Measurements from ENCODE around the gene TTLL11. TPM values are rescaled to one million over a fixed set of nuclear protein-coding genes. Genes with fewer than 3 reads are reported as not detected.

The TTLL11 gene
- total and polyA plus RNA-seq, 2 experiments from 2014 or later = 5.5 to 7.6 TPM

GRCh38 chr9:122065923-122066629 lies 27.0 kb downstream of the TTLL11 start:
- Histone ChIP-seq H3K27ac (no peak overlapping the region), H2AFZ (no peak overlapping the region), H3K4me3 (no peak overlapping the region), H3K4me2 (no peak overlapping the region), H3K79me2 (no peaks in the 10 kb centered on the region), H4K20me1 (ENCODE audit: insufficient read depth, poor library complexity, severe bottlenecking) (no peaks in the 10 kb centered on the region), H3K9me3 (ENCODE audit: low read depth) (no peaks in the 10 kb centered on the region), H3K4me1 (ENCODE audit: insufficient read depth) (no peaks in the 10 kb centered on the region), H3K27me3 (no peaks in the 10 kb centered on the region), H3K9me2 (replicated peaks; ENCODE audit: insufficient read depth) (no peaks in the 10 kb centered on the region), H3K36me3 (replicated peaks; ENCODE audit: insufficient read depth, low read depth) (no peaks in the 10 kb centered on the region)
- TF ChIP-seq EZH2phosphoT487 (IDR thresholded peaks at IDR 0.05; ENCODE audit: low read depth, severe bottlenecking, unreplicated experiment) = no peak
- TF ChIP-seq CTCF (IDR thresholded peaks at IDR 0.05; ENCODE audit: poor library complexity) = no peak
- TF ChIP-seq EZH2 (IDR thresholded peaks at IDR 0.05; ENCODE audit: borderline replicate concordance) = no peak
- DNase-seq (ENCODE audit: low spot score) = no peak
- WGBS (ENCODE audit: low lambda C conversion rate, missing lambda C conversion rate) = 56% methylated on average over 2 of the region's 2 CpGs

- Histone ChIP-seq H3K79me2 (no peaks in the 10 kb centered on the region), H4K20me1 (ENCODE audit: insufficient read depth, poor library complexity, severe bottlenecking) (no peaks in the 10 kb centered on the region), H3K4me2 (no peak overlapping the region), H3K27me3 (no peaks in the 10 kb centered on the region), H3K4me1 (ENCODE audit: insufficient read depth) (no peaks in the 10 kb centered on the region), H3K27ac (no peak overlapping the region), H3K9me2 (replicated peaks; ENCODE audit: insufficient read depth) (no peaks in the 10 kb centered on the region), H3K36me3 (replicated peaks; ENCODE audit: insufficient read depth, low read depth) (no peaks in the 10 kb centered on the region), H2AFZ (no peak overlapping the region), H3K4me3 (no peak overlapping the region), H3K9me3 (ENCODE audit: low read depth) (no peaks in the 10 kb centered on the region)
- no peak for DNase-seq (ENCODE audit: low spot score)
- WGBS (ENCODE audit: low lambda C conversion rate, missing lambda C conversion rate) = 86% methylated on average over 4 of the region's 4 CpGs
- no peak for TF ChIP-seq CTCF (IDR thresholded peaks at IDR 0.05; ENCODE audit: poor library complexity)
- TF ChIP-seq EZH2phosphoT487 (IDR thresholded peaks at IDR 0.05; ENCODE audit: low read depth, severe bottlenecking, unreplicated experiment) = no peak
- no peak for TF ChIP-seq EZH2 (IDR thresholded peaks at IDR 0.05; ENCODE audit: borderline replicate concordance)
Observed at GRCh38 chr9:122060481-122060880, 32.6 kb downstream of the TTLL11 start.

- H3K9me3 ChIP-seq (ENCODE audit: low read depth) = no peaks in the 10 kb centered on the region
- WGBS (ENCODE audit: low lambda C conversion rate, missing lambda C conversion rate) = 84% methylated on average over 1 of the region's 1 CpG
- H3K4me3 ChIP-seq = no peak overlapping the region
- no peaks in the 10 kb centered on the region for H3K4me1 ChIP-seq (ENCODE audit: insufficient read depth)
- TF ChIP-seq EZH2 (IDR thresholded peaks at IDR 0.05; ENCODE audit: borderline replicate concordance) (no peak), EZH2phosphoT487 (IDR thresholded peaks at IDR 0.05; ENCODE audit: low read depth, severe bottlenecking, unreplicated experiment) (no peak), CTCF (IDR thresholded peaks at IDR 0.05; ENCODE audit: poor library complexity) (no peak)
- DNase-seq (ENCODE audit: low spot score) = no peak
- no peaks in the 10 kb centered on the region for H3K9me2 ChIP-seq (replicated peaks; ENCODE audit: insufficient read depth)
- no peak overlapping the region for H3K4me2 ChIP-seq
- no peaks in the 10 kb centered on the region for H3K36me3 ChIP-seq (replicated peaks; ENCODE audit: insufficient read depth, low read depth)
- no peaks in the 10 kb centered on the region for H3K27me3 ChIP-seq
- no peak overlapping the region for H2AFZ ChIP-seq
- no peak overlapping the region for H3K27ac ChIP-seq
- H4K20me1 ChIP-seq (ENCODE audit: insufficient read depth, poor library complexity, severe bottlenecking) = no peaks in the 10 kb centered on the region
- no peaks in the 10 kb centered on the region for H3K79me2 ChIP-seq
Observed at GRCh38 chr9:122059955-122060324, 33.2 kb downstream of the TTLL11 start.

Measured in hepatocyte (in vitro differentiated cells).